Heart left ventricle (tissue), 13 donors: ENCODE results near the gene ROBO1.

Experiments used
- CTCF ChIP-seq, 12 donors: fragments of 200-600 bp; sonication (generic) in 4 of 12; IDR thresholded peaks; one replicate each; pipeline versions ENCODE4 v1.5.0 to v1.8.0; 2018 to 2022; ENCODE audit warnings: antibody characterized with exemption in 12 of 12, mild to moderate bottlenecking in 5 of 12
- POLR2A ChIP-seq, 2 donors: fragments of 450-650 bp; IDR thresholded peaks; one replicate each; pipeline ENCODE4 v1.6.1; 2017; ENCODE audit warnings: antibody characterized with exemption in 2 of 2, mild to moderate bottlenecking in 2 of 2, moderate library complexity in 2 of 2
- donor health status: ischemic (EF 13 %, LVEDD 7.1; RV severe dilation, severe dysfunction).
- donor health status: DM: no; HTN: yes; CAD: no.
- donor health status: DM: no; HTN: no; CAD: no.
- donor health status: ischemic (EF 25% LVEDD 6.9; RV normal size, moderate dysfunction).
- donor health status: ischemic (EF 25% LVEDD 5.7; RV mildly dilated, moderate dysfunction).
- donor health status: ischemic (EF 35%, LVEDD 5.7; RV mildly dilated, moderate dysfunction).
- donor health status: nonischemic (EF 11% LVEDD 7.7; RV severe dilation, severe dysfunction).
- donor health status: DM: yes; HTN: yes; CAD: no.
- donor health status: PGD.
- donor health status: ischemic (EF 29% LVEDD 5.4; RV normal size, mild dysfunction).
- donor health status: nonischemic (EF 23%, LVEDD 6.1; RV moderate dilation, normal function).

- no peak for TF ChIP-seq POLR2A (IDR thresholded peaks at IDR 0.05)
- no peak for TF ChIP-seq CTCF (IDR thresholded peaks at IDR 0.05)
Observed at GRCh38 chr3:79175870-79176269, 591.9 kb downstream of the ROBO1 start.
